Measurements from ENCODE around the gene STYX. TPM values are rescaled to one million over a fixed set of nuclear protein-coding genes. Genes with fewer than 3 reads are reported as not detected.

The STYX gene
- total RNA-seq, 1 experiment from 2014 or later, result 20.6 TPM

DNA sequence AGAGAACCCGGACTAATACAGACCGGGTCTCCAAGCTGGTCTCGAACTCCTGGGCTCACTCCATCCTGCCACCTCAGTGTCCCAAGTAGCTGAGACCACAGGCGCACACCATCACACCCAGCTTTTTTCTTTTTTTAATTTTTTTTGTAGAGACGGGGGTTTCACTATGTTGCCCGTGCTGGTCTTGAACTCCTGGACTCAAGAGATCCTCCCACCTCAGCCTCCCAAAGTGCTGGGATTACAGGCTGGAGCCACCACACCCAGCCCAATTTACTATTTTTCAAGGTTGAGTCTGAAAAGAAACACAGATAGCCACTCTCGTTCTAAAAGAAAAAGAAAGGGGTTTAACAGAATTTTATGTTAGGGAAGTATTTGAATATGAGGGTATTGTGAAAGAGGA, 36.4 kb upstream of the STYX start:
- ATAC-seq, result no peak
- TF ChIP-seq, protein P1, sequence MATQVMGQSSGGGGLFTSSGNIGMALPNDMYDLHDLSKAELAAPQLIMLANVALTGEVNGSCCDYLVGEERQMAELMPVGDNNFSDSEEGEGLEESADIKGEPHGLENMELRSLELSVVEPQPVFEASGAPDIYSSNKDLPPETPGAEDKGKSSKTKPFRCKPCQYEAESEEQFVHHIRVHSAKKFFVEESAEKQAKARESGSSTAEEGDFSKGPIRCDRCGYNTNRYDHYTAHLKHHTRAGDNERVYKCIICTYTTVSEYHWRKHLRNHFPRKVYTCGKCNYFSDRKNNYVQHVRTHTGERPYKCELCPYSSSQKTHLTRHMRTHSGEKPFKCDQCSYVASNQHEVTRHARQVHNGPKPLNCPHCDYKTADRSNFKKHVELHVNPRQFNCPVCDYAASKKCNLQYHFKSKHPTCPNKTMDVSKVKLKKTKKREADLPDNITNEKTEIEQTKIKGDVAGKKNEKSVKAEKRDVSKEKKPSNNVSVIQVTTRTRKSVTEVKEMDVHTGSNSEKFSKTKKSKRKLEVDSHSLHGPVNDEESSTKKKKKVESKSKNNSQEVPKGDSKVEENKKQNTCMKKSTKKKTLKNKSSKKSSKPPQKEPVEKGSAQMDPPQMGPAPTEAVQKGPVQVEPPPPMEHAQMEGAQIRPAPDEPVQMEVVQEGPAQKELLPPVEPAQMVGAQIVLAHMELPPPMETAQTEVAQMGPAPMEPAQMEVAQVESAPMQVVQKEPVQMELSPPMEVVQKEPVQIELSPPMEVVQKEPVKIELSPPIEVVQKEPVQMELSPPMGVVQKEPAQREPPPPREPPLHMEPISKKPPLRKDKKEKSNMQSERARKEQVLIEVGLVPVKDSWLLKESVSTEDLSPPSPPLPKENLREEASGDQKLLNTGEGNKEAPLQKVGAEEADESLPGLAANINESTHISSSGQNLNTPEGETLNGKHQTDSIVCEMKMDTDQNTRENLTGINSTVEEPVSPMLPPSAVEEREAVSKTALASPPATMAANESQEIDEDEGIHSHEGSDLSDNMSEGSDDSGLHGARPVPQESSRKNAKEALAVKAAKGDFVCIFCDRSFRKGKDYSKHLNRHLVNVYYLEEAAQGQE (IDR thresholded peaks at IDR 0.05; ENCODE audit: insufficient read depth in 1 of 2, low read depth in 2 of 2, low read length in 1 of 2), result no peak
- TF ChIP-seq POLR2AphosphoS5 (IDR thresholded peaks at IDR 0.05; ENCODE audit: low read depth, low read length), result no peak
- no peak for TF ChIP-seq SIN3A (IDR thresholded peaks at IDR 0.05; ENCODE audit: borderline replicate concordance, insufficient read depth, low read depth, low read length)
- TF ChIP-seq, protein P2, sequence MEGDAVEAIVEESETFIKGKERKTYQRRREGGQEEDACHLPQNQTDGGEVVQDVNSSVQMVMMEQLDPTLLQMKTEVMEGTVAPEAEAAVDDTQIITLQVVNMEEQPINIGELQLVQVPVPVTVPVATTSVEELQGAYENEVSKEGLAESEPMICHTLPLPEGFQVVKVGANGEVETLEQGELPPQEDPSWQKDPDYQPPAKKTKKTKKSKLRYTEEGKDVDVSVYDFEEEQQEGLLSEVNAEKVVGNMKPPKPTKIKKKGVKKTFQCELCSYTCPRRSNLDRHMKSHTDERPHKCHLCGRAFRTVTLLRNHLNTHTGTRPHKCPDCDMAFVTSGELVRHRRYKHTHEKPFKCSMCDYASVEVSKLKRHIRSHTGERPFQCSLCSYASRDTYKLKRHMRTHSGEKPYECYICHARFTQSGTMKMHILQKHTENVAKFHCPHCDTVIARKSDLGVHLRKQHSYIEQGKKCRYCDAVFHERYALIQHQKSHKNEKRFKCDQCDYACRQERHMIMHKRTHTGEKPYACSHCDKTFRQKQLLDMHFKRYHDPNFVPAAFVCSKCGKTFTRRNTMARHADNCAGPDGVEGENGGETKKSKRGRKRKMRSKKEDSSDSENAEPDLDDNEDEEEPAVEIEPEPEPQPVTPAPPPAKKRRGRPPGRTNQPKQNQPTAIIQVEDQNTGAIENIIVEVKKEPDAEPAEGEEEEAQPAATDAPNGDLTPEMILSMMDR (IDR thresholded peaks at IDR 0.05), result no peak
- no peak for TF ChIP-seq TCF7L2 (IDR thresholded peaks at IDR 0.05; ENCODE audit: low read depth, low read length)
- ChIA-PET CTCF (no interaction called here), POLR2A (no interaction called here)
- peak overlapping the region; percentile 76 to 95 for H3K4me3 ChIP-seq (ENCODE audit: low read depth in 2 of 2, low read length in 2 of 2)
- no peaks in the 10 kb centered on the region for H3K27me3 ChIP-seq (ENCODE audit: control insufficient read depth, insufficient read depth, low read length)
- H3K9me3 ChIP-seq (ENCODE audit: control insufficient read depth, insufficient read depth, low read depth, low read length), result no peaks in the 10 kb centered on the region
- peak overlapping the region; percentile 82; the same call in 1 of the 2 replicates for H3K27ac ChIP-seq (ENCODE audit: low read length)
- intact Hi-C loops (cut with micrococcal nuclease; ENCODE audit: unreplicated experiment), result no loop called here
- DNase-seq (ENCODE audit: low read depth, low spot score), result no peak
- in situ Hi-C loops (cut with HindIII; ENCODE audit: low pct_unique_long_range_greater_than_20kb, low sequenced_read_pairs), result no loop called here
- TSS peak; percentile 73 for BruUV-seq (replicated peaks)
- H3K36me3 ChIP-seq (ENCODE audit: control insufficient read depth, insufficient read depth, low read length), result no peaks in the 10 kb centered on the region
- peaks cover 20% of the 10 kb centered on the region for H3K4me1 ChIP-seq (ENCODE audit: control insufficient read depth, insufficient read depth, low read length)

GRCh38 chr14:52694761-52695480, 35.0 kb upstream of the STYX start:
- TF ChIP-seq TCF7L2 (IDR thresholded peaks at IDR 0.05; ENCODE audit: low read depth, low read length) (no peak), SIN3A (IDR thresholded peaks at IDR 0.05; ENCODE audit: borderline replicate concordance, insufficient read depth, low read depth, low read length) (0 out of 2 replicates have a peak, but pooled peaks have one; percentile 39)
- TF ChIP-seq, protein P1 (IDR thresholded peaks at IDR 0.05; ENCODE audit: insufficient read depth in 1 of 2, low read depth in 2 of 2, low read length in 1 of 2), result no peak

More at GRCh38 chr14:52694761-52695480, 35.0 kb upstream of the STYX start:
- H3K36me3 ChIP-seq (ENCODE audit: control insufficient read depth, insufficient read depth, low read length), result no peaks in the 10 kb centered on the region
- no peaks in the 10 kb centered on the region for H3K27me3 ChIP-seq (ENCODE audit: control insufficient read depth, insufficient read depth, low read length)
- POLR2A ChIA-PET, result no interaction called here
- H3K9me3 ChIP-seq (ENCODE audit: control insufficient read depth, insufficient read depth, low read depth, low read length), result no peaks in the 10 kb centered on the region
- H3K4me1 ChIP-seq (ENCODE audit: control insufficient read depth, insufficient read depth, low read length), result peaks cover 20% of the 10 kb centered on the region
- no TSS peak for BruUV-seq (replicated peaks)
- DNase-seq (ENCODE audit: low read depth, low spot score) (no peak), ATAC-seq (peak; percentile 49)
- CTCF ChIA-PET, result no interaction called here
- H3K27ac ChIP-seq (ENCODE audit: low read length), result peak overlapping the region; percentile 82
- intact Hi-C loops (cut with micrococcal nuclease; ENCODE audit: unreplicated experiment) (no loop called here), in situ Hi-C loops (cut with HindIII; ENCODE audit: low pct_unique_long_range_greater_than_20kb, low sequenced_read_pairs) (no loop called here)
- H3K4me3 ChIP-seq (ENCODE audit: low read depth in 2 of 2, low read length in 2 of 2), result peak overlapping the region; percentile 76 to 95

All from Panc1 (cell line).